Heart left ventricle (tissue), 13 donors: ENCODE data around the gene GPR176.

Experiments used
- CTCF ChIP-seq, 12 donors: fragments of 200-600 bp; sonication (generic) in 4 of 12; IDR thresholded peaks; one replicate each; pipeline versions ENCODE4 v1.5.0 to v1.8.0; 2018 to 2022; ENCODE audit warnings: antibody characterized with exemption in 12 of 12, mild to moderate bottlenecking in 5 of 12
- POLR2A ChIP-seq, 2 donors: fragments of 450-650 bp; IDR thresholded peaks; one replicate each; pipeline ENCODE4 v1.6.1; 2017; ENCODE audit warnings: antibody characterized with exemption in 2 of 2, mild to moderate bottlenecking in 2 of 2, moderate library complexity in 2 of 2
- donor health status: ischemic (EF 13 %, LVEDD 7.1; RV severe dilation, severe dysfunction).
- donor health status: DM: no; HTN: yes; CAD: no.
- donor health status: DM: no; HTN: no; CAD: no.
- donor health status: ischemic (EF 25% LVEDD 6.9; RV normal size, moderate dysfunction).
- donor health status: ischemic (EF 25% LVEDD 5.7; RV mildly dilated, moderate dysfunction).
- donor health status: ischemic (EF 35%, LVEDD 5.7; RV mildly dilated, moderate dysfunction).
- donor health status: nonischemic (EF 11% LVEDD 7.7; RV severe dilation, severe dysfunction).
- donor health status: DM: yes; HTN: yes; CAD: no.
- donor health status: PGD.
- donor health status: ischemic (EF 29% LVEDD 5.4; RV normal size, mild dysfunction).
- donor health status: nonischemic (EF 23%, LVEDD 6.1; RV moderate dilation, normal function).

- TF ChIP-seq CTCF (IDR thresholded peaks at IDR 0.05) (no peak), POLR2A (IDR thresholded peaks at IDR 0.05) (no peak)
These were observed 1.2 kb upstream of the GPR176 start for GRCh38 chr15:39921274-39921638.
